ENCODE data around the gene HMGB4.

HMGB4 gene

DNA sequence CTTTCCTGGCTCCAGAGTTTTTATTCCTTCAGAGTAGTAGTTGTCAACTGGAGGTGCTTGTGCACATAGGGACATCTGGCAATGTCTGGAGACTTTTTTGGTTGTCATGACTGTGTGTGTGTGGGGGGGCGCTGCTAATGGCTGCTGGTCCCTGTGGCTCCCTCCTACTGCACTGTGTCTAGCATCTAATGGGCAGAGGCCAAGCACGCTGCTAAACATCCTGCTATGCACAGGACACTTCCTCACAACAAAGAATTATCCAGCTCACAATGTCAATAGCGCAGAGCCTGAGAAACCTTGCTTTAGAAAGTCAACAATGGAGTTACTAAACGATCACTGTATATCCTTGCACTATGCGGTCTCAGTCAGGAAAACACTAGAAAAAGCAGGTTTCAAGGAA, 19.7 kb upstream of the HMGB4 start:
- DNase-seq (ENCODE audit: low read depth, low spot score): no peak
- no peak overlapping the region for H3K27ac ChIP-seq

DNA sequence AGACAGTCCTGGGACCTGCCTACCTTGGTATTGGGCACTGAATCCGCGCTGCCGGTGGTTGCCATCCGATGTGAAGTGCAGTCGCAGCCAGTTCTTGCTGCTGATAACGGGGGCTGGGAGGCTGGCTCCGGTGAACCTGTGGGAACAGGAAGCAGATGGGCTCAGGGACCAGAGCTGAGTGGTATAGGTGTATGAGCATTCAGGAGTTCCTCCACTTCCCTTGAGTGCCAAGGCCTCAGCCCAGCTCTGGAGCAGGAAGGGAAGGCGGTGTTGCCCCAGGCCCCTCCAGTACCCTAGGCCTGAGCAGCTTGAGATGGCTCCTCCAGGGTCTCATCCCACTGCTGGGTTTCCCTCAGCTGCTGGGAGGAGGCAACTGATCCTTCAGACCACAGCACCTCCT, 17.0 kb upstream of the HMGB4 start:
- no peak overlapping the region for H3K27ac ChIP-seq
- no peak for DNase-seq (ENCODE audit: low read depth, low spot score)

DNA sequence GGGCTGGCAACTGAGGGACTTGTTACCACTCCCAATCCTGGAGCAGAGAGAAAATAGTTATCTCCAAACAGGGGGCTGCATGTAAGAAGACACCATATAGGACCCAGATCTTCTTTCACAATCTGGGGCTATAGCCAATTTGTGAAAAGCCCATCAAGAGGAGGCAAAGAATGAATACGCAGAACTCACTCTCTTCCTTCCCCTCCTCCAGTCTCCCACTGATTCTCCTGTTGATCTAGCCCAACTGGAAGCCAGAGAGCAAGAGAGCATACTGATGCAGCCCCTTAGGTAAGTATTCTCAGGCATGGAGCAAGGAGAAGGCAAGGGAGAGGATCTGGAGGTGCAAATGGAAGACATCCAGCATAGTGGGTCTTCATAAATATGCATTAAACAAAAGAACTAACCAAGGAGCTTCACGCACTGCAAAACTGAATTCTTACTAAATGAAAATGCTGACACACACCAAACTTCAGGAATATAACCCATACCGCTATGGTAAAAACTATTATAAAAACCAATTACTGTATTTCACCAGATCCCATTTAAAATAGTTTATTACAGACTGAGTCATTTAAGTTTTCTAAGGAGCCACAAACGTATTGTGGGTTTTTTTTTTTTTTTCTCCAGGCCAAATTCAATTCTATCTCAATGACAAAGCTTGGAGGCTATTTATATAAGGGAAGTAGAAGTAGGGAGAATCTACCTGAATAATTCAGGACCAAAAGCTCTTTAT, 15.5 kb upstream of the HMGB4 start:
- no peak overlapping the region for H3K27ac ChIP-seq
- no peak for DNase-seq (ENCODE audit: low read depth, low spot score)

DNA sequence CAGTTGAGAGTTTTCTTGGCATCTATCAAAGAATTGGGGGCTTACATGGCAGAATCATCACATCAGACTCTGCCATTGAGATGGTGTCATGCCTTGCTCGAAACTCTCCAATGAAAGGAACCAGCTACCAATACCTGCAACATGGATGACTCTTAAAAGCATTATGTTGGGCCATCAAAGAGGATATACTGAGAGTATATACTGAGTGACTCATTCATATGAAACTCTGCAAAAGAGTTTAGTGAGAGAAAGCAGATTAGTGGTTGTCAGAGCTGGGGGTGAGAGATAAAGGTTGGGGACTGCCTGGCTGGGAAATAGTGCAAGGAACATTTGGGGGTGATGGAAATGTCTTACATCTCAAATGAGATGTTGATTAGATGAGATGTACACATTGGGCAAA, 14.7 kb upstream of the HMGB4 start:
- no peak for DNase-seq (ENCODE audit: low read depth, low spot score)
- H3K27ac ChIP-seq: no peak overlapping the region

DNA sequence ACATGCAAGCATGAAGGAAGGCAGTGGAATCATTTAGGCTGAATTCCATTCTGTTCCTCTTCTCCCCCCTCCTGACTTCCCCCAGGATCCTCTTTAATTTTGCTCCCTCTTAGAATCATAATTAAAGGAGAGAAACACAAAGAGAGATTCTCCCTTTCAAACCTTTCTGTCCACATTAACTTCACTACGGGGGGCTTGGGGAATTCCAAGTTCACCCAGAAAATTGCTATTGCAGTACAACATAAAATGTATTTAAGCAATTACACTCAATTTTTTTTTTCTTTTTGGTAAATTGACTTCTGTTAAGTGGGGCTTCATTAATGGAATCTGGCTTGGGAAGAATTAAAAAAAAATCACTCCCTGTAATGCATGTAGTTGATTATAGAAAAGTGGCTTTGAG, 13.4 kb upstream of the HMGB4 start:
- no peak overlapping the region for H3K27ac ChIP-seq
- DNase-seq (ENCODE audit: low read depth, low spot score): no peak

DNA sequence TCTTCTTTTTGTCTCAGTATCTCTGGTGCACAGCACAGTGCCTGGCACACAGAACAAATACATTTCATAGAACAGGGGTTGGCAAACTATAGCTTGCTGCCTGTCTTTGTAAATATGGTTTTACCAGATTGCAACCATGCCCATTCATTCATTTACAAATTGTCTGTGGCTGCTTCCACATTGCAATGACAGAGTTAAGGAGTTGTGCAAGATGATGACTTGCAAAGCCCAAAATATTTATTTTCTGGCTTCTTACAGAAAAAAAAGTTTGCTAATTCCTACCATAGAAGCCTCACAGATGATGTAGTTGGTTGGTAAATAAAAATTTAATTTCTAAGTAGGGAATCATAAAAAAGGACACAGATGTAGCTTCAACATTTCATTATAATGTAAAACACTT, 11.2 kb upstream of the HMGB4 start:
- no peak overlapping the region for H3K27ac ChIP-seq
- no peak for DNase-seq (ENCODE audit: low read depth, low spot score)

DNA sequence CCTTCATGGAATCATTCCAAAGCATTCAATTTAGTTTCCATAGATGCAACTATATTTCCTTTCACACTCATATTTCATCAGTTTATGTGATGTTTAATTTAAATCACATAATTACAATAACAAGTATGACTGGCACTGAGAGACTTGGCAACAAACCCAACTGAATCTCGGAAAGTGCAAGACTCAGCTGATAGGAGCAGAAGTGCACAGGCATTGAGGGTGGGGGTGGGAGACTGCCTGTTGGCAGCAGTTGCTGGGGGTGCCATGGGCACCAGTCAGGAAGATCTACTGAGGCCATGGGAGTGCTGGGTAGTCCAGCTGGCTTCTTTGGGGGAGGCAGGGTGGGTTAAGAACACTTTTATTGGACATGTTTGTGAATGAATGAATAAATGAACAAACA, 10.4 kb upstream of the HMGB4 start:
- H3K27ac ChIP-seq: no peak overlapping the region
- no peak for DNase-seq (ENCODE audit: low read depth, low spot score)

DNA sequence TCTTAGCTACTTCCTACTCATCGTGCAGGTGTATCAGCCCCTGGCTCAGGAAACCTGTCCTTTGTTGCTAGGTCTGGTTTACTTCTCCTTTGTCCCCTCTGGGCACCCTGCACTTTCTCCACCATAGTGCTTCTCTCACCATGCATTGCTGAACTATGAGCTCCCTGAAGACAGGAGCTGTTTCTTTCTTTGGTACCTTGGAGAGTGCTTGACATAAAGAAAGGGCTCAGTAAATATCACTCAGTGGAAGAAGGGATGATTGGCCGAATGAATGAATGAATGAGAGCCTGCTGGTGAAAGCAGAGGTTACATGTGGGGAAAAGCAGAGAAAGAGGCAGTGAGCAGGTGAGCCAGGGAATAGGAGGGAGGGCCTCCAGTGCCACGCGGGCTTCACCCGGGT, 9.8 kb upstream of the HMGB4 start:
- no peak for DNase-seq (ENCODE audit: low read depth, low spot score)
- no peak overlapping the region for H3K27ac ChIP-seq

DNA sequence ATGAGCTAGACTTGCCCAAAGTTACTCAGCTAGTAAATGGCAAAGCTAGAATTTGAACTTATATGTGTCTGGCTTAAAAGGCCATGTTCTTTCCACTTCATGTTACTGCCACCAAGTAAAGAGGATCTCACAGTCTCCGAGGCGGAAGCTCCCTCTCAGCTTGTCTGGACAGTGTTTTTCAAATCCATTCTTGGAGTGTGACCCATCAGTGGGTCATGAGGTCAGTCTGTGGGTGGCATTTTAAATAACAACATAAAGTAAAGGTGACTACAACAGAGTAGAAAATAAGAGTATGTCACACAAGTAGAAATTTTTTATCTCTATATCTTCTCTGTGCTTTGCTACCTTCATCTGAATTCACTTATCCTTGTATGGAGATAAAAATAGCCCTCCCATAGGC, 3.2 kb upstream of the HMGB4 start:
- H3K27ac ChIP-seq: no peak overlapping the region
- no peak for DNase-seq (ENCODE audit: low read depth, low spot score)

DNA sequence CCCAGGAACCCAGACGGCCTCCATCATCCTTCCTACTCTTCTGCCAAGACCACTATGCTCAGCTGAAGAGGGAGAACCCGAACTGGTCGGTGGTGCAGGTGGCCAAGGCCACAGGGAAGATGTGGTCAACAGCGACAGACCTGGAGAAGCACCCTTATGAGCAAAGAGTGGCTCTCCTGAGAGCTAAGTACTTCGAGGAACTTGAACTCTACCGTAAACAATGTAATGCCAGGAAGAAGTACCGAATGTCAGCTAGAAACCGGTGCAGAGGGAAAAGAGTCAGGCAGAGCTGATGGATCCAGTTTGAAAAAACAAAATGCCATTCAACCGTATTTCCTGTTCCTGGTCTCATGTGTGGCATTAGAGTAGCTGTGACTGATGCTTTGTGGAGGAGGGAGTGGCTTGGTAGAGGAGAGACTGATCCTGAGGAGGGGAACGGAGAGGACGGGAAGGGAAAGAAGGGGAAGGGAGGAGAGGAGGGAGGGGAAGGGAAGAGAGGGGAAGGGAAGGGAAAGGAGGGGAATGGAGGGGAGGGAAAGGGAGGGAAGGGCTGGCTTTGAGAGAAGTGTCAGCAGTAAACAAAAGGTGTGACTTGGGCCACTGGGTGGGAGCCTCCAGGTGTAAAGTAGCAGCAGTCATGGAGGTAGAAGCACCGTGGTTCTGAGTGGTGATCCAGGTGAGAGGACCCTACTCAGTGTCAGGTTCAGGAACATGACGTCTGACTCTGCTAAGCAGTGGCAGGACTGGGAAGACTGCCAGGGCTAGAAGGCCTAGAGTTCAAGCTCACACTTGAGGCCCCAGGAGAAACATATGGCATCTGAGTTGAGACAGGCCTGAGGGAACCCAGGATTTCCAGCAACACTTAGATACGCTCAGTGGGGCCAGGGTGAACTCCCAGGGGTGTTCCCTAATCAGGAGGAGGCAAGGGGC, 846 bp downstream of the HMGB4 start:
- no peak overlapping the region for H3K27ac ChIP-seq
- DNase-seq (ENCODE audit: low read depth, low spot score): no peak

DNA sequence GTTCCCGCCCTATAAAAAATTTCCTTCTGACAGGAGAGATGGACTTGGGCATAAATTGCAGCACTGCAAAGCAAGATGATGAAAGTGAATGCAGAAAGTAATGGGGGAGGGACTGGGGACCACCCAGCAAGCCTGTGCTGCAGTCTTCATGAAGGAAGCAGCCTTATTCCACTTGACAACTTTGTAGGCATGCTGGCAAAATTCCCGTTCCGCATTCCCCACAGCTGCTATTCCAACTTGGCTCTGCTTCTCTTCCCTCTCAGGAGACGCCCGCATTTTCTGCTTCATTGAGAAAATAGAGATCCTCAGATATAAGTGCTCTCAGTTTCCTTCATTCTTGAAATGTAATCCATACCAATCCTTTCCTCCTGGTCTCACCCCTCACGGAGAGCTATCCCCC, 2.4 kb downstream of the HMGB4 start:
- no peak for DNase-seq (ENCODE audit: low read depth, low spot score)

DNA sequence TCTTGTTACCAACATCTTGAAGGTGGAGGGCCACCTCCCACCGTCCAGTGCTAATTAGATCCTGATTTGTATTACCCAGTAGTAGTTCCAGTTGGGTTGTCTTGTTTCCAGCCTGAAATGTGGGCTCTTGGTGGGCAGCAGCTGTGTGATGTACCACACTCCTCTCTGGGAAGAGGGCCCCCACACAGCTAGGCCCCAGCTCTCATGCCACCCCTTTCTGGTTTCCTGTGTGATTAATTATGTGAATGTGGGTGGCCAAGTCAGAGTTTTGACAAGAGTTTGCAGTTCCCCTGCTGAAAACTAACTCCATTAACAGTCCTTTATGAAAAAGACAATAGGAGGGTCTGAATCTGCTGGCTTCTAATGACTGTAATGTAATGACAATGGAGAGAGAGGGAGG, 3.8 kb downstream of the HMGB4 start:
- no peak overlapping the region for H3K27ac ChIP-seq
- no peak for DNase-seq (ENCODE audit: low read depth, low spot score)

More for the DNA sequence above, 2.4 kb downstream of the HMGB4 start:
- no peak overlapping the region for H3K27ac ChIP-seq

DNA sequence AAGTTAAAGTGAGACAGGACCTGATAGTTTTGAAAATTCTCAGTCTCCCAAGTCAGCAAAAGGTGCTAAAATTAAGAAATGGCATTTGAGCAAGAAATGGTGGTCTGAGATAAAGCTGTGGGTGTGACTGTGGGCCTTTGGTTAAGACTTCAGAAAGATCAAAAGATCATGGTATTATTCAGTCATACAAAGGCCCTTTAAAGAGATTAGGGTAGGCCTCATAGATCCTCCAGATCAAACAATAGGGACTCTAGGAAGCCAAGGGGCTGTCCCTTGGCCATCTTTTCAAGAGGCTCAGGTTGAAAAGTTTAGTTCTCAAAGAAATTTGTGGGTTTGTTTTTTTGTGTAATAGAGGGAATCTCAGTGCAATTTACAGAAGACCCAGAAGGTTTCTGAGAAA, 8.4 kb downstream of the HMGB4 start:
- no peak for DNase-seq (ENCODE audit: low read depth, low spot score)
- H3K27ac ChIP-seq: no peak overlapping the region

DNA sequence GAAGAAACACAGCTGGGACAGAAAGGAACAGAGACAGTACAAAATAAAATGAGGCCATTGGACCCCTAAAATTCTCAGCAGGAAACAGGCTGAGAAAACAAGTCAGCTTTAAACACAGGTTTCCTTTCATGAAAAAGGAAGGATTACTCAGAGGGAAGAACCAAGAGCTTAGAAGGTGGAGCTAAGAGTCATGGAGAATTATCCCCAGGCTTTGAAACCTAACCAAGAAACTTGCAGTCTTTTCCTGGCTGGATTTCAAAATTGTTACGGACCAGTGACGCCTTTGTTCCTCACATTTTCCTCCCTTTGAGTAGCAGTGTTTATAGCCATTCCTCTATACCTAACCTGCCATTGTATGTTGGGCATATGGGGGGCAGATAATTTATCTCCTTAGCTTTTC, 8.8 kb downstream of the HMGB4 start:
- peak; percentile 20 for DNase-seq (ENCODE audit: low read depth, low spot score)

DNA sequence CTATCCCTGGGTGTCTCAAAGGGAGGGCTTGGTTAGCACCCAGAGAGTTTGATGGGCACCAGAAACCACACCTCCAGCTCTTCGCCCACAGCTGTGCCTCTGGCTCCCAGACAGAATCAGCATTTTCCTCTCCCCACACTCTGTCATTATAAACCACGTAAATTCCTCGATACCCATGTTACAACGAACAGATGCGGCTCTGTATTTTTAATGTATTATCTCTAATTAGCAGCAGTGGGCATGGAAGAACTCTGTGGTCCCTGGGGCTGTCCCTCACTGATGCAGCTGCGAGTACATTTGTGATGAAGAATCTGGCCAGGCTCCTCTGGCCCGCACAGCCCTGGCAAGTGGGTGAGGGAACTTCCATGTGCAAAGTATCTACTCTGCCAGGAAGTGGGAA, 10.8 kb downstream of the HMGB4 start:
- no peak for DNase-seq (ENCODE audit: low read depth, low spot score)
- no peak overlapping the region for H3K27ac ChIP-seq

More for the DNA sequence above, 8.8 kb downstream of the HMGB4 start:
- H3K27ac ChIP-seq: no peak overlapping the region

DNA sequence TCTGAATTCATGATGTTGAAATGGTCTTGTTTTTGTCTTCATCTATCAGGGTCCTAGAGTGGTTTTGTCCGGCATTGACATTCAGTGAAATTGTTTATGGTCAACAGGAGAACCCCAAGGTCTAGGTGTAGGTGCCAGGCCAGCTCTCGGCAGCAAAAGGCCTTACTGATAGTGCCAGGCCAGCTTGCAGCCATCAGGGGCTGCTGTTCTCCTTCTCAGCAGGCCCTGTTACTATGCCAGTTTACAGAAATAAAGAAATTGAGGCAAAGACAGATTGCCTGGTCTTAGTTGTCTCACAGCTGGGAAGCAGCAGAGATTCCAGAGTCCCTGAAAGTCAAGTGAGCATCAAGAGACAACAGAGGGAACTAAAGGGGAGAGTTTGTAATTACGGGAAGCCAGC, 12.0 kb downstream of the HMGB4 start:
- no peak overlapping the region for H3K27ac ChIP-seq
- no peak for DNase-seq (ENCODE audit: low read depth, low spot score)

DNA sequence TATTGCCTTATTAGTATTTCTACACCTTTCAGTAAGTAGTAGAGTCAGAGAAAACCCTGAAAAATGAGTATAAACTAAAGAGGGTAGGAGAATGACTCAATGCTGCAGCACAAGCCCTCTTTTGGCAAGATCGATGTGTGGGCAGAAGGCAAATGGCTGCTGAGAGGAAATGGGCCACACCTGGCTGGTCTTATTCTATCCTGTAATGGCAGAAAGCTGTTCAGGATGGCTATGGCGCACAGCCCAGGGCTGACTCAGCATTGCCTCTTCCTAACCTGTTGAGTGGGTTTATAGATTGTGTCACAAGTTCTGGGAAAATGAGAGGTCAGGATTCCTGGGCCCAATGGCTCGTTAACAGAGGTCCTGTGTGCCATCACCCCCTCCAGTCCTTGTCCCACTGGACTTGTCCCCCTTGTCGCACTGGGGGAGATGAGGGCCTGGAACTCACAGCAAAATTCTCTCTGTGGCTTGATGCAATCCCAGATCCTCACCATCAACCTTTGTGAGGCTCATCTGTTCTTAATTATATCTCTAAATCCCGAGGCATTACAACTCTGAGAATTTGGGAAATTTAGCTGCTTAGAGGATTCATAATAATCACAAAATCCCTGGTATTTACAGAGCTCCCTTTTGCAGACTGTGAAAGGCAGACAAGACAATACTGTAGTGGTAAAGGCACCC, 13.2 kb downstream of the HMGB4 start:
- DNase-seq (ENCODE audit: low read depth, low spot score): peak; percentile 54
- H3K27ac ChIP-seq: no peak overlapping the region

DNA sequence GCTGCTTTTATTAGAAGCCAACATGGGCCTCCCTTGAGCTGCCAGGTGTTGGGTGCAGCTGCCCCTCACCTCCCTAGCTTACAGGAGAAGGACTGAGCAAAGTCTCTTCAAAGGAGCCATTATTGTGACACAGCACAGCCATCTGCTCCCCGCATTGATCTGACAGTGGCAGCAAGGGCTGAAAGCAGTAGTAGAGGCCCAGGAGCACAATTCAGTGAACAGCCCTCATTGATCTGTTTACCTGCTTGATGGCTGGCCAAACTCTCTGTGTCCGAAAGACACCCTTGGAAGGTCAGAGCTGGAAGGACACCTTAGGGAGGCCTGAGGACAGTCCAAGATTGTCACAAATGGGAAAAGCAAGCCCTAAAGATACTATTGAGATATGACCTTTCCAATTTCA, 14.5 kb downstream of the HMGB4 start:
- DNase-seq (ENCODE audit: low read depth, low spot score): no peak
- H3K27ac ChIP-seq: no peak overlapping the region

DNA sequence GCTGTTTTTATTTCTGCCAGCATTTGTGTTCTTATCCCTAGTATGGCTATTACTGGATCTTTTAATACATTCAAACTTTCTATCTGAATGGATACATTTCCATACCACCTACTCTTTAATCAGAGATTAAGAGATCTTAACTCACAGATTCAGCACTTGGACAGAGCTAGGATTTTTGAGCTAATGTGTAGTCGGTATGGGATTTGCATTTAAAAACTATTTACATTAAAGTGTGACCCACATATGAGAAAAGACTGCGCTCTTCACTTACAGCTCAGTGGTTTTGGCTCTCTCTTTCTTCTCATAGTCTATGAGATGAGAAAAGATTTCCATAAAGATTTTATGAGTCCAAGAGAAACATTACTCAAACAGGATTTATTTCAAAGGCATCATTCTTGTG, 16.4 kb downstream of the HMGB4 start:
- DNase-seq (ENCODE audit: low read depth, low spot score): no peak

DNA sequence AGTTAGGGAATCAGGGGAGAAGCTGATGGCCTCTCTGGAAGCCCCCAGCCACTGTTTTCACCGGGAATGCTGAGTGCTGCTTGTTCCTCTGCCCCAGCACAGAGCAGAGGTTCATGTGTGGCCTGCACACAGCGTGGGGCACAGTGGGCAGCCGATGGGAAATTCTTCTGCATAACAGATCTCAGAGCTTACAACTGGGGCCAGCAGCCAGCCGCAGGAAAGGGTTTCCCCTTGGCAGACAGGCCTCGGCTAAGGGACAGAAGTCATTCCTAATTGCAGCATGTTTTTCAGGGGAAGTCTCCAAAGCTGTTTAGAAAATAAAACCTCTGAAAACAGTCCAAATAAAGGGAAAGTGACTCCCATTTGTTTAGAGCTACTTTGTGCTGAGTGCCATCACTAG, 22.6 kb downstream of the HMGB4 start:
- DNase-seq (ENCODE audit: low read depth, low spot score): no peak
- no peak overlapping the region for H3K27ac ChIP-seq

More for the DNA sequence above, 16.4 kb downstream of the HMGB4 start:
- no peak overlapping the region for H3K27ac ChIP-seq
